Measurements from ENCODE around the gene AP2A1. TPM values are rescaled to one million over a fixed set of nuclear protein-coding genes. Genes with fewer than 3 reads are reported as not detected.

AP2A1 gene
- polyA plus RNA-seq, 1 donor, result 56.3 TPM

DNA sequence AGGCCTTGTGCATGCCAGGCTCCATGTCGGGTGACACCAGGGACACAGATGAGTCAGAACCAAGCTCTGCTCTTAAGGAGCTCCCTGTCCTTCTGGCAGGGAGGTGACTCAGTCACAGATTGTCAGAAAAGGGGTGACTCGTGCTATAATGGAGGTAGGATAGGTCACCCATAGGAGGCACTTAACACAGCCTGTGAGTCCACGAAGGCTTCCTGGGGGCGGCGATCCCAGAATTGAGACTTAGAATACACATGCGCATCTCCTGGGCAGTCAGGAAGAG, 26.7 kb downstream of the AP2A1 start:
- DNase-seq (ENCODE audit: low read depth), result no peak

DNA sequence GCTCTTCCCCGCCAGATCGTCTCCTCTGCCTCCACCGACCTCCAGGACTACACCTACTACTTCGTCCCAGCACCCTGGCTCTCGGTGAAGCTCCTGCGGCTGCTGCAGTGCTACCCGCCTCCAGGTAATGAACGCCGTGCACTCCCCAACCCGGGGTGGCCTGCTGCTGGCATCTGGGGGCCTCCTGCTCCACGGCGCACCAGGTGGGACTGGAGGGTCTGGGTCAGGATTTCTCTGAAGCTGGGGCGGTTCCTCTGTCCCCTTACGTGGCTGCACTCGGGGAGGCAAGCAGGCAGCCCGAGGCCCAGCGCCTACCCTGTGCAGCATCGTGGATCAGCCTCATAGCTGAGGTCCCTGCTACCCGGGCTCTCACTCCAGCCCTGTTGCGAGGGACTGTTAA, 28.8 kb downstream of the AP2A1 start:
- DNase-seq (ENCODE audit: low read depth), result no peak

GRCh38 chr19:49798574-49798973, 31.8 kb downstream of the AP2A1 start:
- no peak for DNase-seq (ENCODE audit: low read depth)

DNA sequence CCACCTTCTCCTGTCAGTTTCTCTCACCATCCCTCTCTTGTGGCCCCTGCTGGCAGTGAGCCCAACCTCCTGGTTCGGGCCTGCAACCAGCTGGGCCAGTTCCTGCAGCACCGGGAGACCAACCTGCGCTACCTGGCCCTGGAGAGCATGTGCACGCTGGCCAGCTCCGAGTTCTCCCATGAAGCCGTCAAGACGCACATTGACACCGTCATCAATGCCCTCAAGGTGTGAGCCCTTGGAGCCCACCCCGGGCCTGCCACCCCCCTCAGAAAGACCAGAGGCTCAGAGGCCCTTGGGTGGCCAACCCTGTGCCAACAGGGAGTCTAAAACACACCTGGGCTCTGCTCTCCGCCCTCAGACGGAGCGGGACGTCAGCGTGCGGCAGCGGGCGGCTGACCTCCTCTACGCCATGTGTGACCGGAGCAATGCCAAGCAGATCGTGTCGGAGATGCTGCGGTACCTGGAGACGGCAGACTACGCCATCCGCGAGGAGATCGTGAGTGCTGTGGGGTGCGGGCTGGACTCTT, 32.5 kb downstream of the AP2A1 start:
- no peak for DNase-seq (ENCODE audit: low read depth)

- DNase-seq (ENCODE audit: low read depth), result no peak
Measured at GRCh38 chr19:49799798-49800376, 33.1 kb downstream of the AP2A1 start.

- no peak for DNase-seq (ENCODE audit: low read depth)
Measured at GRCh38 chr19:49800771-49801170, 34.0 kb downstream of the AP2A1 start.

- no peak for DNase-seq (ENCODE audit: low read depth)
Measured at GRCh38 chr19:49801401-49801888, 34.6 kb downstream of the AP2A1 start.

DNA sequence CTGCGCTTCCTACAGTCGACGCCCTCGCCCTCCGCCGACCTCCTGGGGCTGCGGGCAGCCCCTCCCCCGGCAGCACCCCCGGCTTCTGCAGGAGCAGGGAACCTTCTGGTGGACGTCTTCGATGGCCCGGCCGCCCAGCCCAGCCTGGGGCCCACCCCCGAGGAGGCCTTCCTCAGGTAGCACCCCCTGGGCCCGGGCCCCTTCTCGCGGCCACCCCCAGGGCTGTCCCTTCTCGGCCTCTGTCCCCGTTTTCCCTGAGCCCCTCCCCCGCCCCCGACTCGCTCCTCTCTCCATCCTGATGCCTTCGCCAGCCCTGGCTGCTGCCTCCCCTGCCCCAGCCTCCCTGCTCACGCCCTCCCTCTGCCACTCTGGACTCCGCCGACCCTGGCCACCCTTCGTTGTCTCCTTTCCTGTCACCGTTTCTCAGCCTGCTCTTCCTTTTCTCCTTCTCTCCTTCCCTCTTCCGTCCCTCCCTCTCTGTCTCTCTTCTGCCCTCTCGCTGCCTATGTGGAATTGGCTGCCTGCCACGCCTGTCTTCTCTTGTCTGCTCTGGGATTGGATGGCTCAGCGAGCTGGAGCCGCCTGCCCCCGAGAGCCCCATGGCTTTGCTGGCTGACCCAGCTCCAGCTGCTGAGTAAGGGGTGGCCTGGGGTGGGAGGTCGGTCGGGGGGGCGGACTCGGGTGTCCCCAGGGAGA, 35.3 kb downstream of the AP2A1 start:
- DNase-seq (ENCODE audit: low read depth), result peak; percentile 74

DNA sequence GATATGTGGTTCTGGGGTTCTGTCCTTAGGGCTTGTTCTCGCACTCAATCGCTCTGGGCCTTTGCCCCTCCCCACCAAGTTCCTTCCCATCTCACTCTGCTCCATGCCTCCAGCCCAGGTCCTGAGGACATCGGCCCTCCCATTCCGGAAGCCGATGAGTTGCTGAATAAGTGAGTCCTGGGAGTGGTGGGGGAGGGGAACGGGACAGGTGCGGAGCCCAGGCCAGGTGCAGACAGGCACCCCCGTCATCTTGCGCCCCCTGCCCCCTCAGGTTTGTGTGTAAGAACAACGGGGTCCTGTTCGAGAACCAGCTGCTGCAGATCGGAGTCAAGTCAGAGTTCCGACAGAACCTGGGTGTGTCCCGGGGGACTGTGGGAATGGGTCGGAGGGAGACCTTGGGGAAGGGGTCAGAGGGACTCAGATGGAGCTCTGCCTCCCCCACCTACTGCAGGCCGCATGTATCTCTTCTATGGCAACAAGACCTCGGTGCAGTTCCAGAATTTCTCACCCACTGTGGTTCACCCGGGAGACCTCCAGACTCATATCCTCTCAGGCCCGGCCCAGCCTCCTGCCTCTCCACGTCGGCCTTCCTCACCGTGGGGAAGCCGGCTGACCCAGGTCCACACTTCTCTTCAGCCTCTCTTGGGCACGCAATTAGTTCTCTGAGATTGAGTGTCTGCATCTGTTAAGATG, 36.2 kb downstream of the AP2A1 start:
- DNase-seq (ENCODE audit: low read depth), result no peak

GRCh38 chr19:49803529-49803856, 36.7 kb downstream of the AP2A1 start:
- DNase-seq (ENCODE audit: low read depth), result no peak

DNA sequence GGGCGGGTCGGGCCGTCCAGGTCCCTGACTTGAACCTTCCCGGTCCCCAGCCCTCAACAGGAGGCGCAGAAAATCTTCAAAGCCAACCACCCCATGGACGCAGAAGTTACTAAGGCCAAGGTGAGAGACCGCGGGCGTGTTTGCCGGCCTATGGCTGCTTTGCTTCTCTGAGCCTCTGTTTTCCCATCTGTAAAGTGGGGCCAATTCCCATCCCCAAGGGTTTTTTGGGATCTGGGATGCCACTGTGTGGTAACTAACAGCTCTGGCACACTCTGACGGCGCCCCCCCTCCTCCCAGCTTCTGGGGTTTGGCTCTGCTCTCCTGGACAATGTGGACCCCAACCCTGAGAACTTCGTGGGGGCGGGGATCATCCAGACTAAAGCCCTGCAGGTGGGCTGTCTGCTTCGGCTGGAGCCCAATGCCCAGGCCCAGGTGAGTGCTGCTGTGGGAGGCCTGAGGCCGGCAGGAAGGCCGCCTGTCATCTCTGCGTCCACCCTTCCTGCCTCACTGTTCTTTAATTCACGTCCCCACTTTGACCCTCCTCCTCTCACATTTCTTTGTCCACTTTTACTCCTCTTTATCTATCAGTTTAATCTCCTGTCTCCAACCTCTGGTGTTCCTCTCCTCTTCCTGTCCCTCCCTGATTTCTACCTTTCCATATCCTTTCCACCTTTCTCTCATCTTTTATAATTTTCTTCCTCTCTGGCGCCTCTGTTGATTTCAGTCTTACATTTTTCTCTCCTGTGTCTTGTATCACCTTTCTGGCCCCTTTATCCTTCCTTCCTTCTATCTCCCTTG, 39.2 kb downstream of the AP2A1 start:
- no peak for DNase-seq (ENCODE audit: low read depth)

DNA sequence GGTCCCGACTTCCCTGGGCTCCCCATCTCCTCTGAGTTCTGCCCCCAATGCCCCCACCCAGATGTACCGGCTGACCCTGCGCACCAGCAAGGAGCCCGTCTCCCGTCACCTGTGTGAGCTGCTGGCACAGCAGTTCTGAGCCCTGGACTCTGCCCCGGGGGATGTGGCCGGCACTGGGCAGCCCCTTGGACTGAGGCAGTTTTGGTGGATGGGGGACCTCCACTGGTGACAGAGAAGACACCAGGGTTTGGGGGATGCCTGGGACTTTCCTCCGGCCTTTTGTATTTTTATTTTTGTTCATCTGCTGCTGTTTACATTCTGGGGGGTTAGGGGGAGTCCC, 39.8 kb downstream of the AP2A1 start:
- DNase-seq (ENCODE audit: low read depth), result no peak

DNA sequence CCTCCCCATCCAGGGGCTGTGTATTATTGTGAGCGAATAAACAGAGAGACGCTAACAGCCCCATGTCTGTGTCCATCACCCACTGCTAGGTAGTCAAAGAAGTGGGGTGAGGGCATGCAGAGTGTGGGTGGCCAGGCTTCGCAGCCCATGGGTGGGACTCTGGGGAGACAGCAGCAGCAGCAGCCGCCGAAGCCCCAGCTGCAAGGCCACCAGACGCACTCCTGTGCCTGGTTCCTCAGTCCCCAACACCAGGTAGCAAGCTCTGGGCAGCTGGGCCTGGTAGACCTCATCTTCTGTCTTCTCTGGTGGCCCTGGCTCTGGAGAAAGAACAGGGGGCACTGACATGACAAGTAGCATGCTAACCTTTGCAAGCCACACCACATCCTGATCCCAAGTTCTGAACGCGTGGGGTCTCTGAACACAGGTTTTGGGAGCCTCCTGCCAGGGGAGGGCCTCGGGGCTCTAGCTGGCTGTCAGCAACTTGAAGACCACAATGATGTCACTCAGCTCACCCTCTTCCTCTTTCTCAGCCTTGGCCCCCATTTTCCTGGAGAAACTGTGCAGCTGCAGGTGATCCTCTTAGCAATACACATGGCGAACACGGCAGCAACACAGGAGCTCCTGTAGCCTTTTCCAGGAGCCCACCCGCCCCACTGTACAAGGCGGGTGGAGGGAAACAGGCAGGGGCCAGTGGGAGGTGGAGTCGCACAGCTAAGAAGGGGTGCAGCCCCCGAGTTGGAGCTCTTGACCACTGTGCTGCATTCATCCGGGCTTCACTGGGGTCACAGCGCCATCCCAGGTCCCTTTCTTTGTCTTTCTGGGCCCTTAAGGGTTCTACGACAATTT, 40.5 kb downstream of the AP2A1 start:
- DNase-seq (ENCODE audit: low read depth), result no peak

- no peak for DNase-seq (ENCODE audit: low read depth)
Measured at GRCh38 chr19:49807904-49808675, 41.3 kb downstream of the AP2A1 start.

DNA sequence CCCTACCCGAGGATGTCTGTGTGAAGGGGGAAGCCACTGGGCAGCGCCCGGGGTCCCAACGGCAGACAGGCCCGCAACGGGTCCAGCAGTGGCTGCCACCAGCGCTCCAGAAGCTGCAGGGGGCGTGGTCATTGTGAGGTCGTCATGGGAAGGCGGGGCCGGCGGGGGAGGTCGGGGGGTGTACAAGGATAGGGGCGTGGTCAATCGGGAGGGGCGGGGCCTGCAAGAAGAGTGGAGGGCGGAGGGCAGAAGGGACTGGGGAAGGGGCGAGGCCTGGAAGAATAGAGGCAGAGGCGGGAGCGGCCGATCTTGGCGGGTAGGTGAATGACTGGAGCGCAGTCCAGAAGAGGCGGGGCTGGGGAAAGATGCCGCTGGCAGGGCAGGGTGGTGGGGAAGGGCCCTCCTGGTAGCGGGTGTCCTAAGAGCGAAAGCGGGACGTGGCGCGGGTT, 41.9 kb downstream of the AP2A1 start:
- DNase-seq (ENCODE audit: low read depth), result peak; percentile 43

DNA sequence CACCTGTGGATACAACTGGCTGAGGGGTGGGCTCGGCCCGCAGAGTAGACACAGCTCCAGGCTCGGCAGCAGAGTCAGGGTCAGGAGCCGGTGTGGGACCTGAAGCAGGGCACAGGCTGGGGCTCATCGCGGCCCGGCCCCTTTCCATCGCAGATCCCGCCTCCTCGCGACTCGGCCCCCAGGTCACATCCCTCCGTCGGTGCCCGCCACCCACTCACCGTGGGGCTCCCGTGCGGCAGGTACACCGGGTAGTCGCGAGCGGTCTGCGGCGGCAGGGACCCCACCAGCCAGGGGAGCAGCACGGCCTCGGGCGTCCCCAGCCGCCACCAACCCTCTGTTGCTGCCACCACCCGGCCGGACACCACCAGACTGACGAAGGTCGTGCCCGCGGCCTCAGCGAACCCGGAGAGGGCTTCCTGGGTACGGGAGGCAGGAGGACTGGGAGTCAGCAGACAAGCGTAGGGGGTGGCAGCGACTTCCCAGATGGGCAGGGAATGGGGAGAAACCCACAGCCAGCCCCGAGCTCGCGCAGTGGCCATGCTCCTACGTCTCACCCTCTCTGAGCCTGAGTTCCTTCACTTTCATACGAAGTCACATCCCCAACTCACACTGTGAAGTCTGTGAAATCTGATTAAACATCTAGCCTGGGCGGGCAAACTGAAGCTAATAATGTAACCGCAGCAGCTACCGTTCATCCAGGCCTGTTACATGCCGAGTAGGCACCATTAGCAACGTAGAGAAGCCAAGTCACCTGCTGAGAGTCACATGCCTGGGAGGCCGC, 42.5 kb downstream of the AP2A1 start:
- no peak for DNase-seq (ENCODE audit: low read depth)

GRCh38 chr19:49809941-49810389, 43.2 kb downstream of the AP2A1 start:
- no peak for DNase-seq (ENCODE audit: low read depth)

DNA sequence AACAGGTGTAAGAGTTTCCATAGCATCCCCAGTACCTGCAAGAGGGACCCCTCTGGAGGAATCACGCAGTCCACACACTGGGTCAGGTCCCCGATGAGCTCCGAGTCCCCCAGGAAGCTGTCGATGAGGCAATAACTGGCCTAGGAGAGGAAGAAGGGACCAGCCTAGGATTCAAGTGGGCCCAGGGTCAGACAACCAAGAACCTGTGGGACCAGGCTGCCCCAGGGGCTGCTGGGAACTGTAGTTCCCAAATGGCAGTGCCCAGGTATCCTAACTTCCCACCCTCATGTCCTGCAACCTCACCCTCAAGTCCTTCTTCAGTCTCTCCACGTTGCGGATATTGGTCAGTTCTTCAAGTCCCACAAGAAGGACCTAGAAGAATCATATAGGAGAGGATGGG, 44.5 kb downstream of the AP2A1 start:
- no peak for DNase-seq (ENCODE audit: low read depth)

- DNase-seq (ENCODE audit: low read depth), result no peak
Measured at GRCh38 chr19:49812452-49812996, 45.7 kb downstream of the AP2A1 start.
